Measurements from ENCODE around the gene MGAT1.
"Not testable (repeated sequence)": the region's sequence is repeated elsewhere in the genome, so short reads cannot be mapped to it uniquely, and the experiment has no call there.

MGAT1 gene

GRCh38 chr5:180775624-180776023 lies 27.0 kb downstream of the MGAT1 start:
- no peak for TF ChIP-seq CTCF (IDR thresholded peaks at IDR 0.05; ENCODE audit: low read depth, low read length)
- no peak for DNase-seq (ENCODE audit: low read depth, low spot score)
- in situ Hi-C loops (cut with HindIII; ENCODE audit: low sequenced_read_pairs), result no loop called here
- no peak overlapping the region for H3K4me3 ChIP-seq (ENCODE audit: low read depth, low read length)

GRCh38 chr5:180771839-180772238 lies 30.8 kb downstream of the MGAT1 start:
- no peak for TF ChIP-seq CTCF (IDR thresholded peaks at IDR 0.05; ENCODE audit: low read depth, low read length)
- DNase-seq (ENCODE audit: low read depth, low spot score), result no peak
- in situ Hi-C loops (cut with HindIII; ENCODE audit: low sequenced_read_pairs), result no loop called here
- H3K4me3 ChIP-seq (ENCODE audit: low read depth, low read length), result no peak overlapping the region

- H3K4me3 ChIP-seq (ENCODE audit: low read depth, low read length), result no peak overlapping the region
- in situ Hi-C loops (cut with HindIII; ENCODE audit: low sequenced_read_pairs), result no loop called here
- no peak for DNase-seq (ENCODE audit: low read depth, low spot score)
- TF ChIP-seq CTCF (IDR thresholded peaks at IDR 0.05; ENCODE audit: low read depth, low read length), result no peak
Measured at GRCh38 chr5:180769821-180770220, 32.8 kb downstream of the MGAT1 start.

- DNase-seq (ENCODE audit: low read depth, low spot score), result no peak
- TF ChIP-seq CTCF (IDR thresholded peaks at IDR 0.05; ENCODE audit: low read depth, low read length), result no peak
- in situ Hi-C loops (cut with HindIII; ENCODE audit: low sequenced_read_pairs), result no loop called here
- no peak overlapping the region for H3K4me3 ChIP-seq (ENCODE audit: low read depth, low read length)
Measured at GRCh38 chr5:180755601-180756000, 47.0 kb downstream of the MGAT1 start.

GRCh38 chr5:180744253-180744652 lies 58.4 kb downstream of the MGAT1 start:
- in situ Hi-C loops (cut with HindIII; ENCODE audit: low sequenced_read_pairs), result no loop called here
- H3K4me3 ChIP-seq (ENCODE audit: low read depth, low read length), result no peak overlapping the region
- DNase-seq (ENCODE audit: low read depth, low spot score), result no peak
- TF ChIP-seq CTCF (IDR thresholded peaks at IDR 0.05; ENCODE audit: low read depth, low read length), result no peak

- DNase-seq (ENCODE audit: low read depth, low spot score), result no peak
- H3K4me3 ChIP-seq (ENCODE audit: low read depth, low read length), result no peak overlapping the region
- in situ Hi-C loops (cut with HindIII; ENCODE audit: low sequenced_read_pairs), result no loop called here
- no peak for TF ChIP-seq CTCF (IDR thresholded peaks at IDR 0.05; ENCODE audit: low read depth, low read length)
Measured at GRCh38 chr5:180742727-180743126, 59.9 kb downstream of the MGAT1 start.

GRCh38 chr5:180740953-180741352 lies 61.7 kb downstream of the MGAT1 start:
- H3K4me3 ChIP-seq (ENCODE audit: low read depth, low read length); DNase-seq (ENCODE audit: low read depth, low spot score); in situ Hi-C loops (cut with HindIII; ENCODE audit: low sequenced_read_pairs): not testable (repeated sequence)
